Endometrium (tissue), 2 donors: ENCODE data around the gene NUDT14.

Experiments used
- FAIRE-seq: peaks from 2 replicates; lab custom pipeline; 2012; peaks lifted over from hg19 to GRCh38; lab: Jason Lieb, UNC
- donor health status: control.
- donor health status: control.

Gene NUDT14

DNA sequence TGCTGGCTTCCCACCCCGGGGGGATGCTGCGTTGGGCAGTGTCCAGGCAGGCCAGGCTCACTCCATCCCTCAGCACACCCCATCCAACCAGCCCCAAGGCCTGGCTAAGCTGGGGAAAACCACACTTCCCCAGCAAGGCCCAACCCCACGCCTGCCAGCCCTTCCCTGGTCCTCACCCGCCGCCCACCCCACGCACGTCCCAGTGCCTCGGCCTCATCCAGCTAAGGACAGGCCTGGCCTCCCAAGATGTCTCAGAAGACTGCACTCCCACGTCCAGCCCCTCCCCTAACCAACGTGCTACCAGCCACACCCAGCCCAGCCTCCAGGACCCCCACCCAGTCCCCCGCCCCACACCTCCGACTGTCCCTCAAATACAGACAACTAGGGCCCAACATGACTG is 22.3 kb downstream of the NUDT14 start:
- no peak for FAIRE-seq

DNA sequence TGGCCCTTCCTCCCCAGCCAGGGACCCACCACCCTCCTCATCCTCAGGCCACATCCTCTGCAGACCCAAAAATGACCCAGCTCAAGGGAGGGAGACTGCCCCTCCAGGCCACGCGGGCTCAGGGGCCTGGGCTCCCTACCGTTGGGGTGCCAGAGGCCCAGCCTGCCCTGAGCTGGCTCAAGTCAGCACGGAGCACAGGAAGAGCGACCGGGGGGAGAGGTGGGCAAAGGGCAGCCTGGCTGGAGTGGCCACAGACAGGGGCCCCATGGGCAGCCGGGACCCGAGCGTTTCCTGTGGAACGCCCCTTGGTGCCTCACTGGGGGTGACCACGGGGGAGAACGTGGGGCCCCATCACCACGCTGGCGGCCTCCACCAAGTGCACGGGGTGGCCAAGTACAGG is 23.2 kb downstream of the NUDT14 start:
- FAIRE-seq, result no peak

DNA sequence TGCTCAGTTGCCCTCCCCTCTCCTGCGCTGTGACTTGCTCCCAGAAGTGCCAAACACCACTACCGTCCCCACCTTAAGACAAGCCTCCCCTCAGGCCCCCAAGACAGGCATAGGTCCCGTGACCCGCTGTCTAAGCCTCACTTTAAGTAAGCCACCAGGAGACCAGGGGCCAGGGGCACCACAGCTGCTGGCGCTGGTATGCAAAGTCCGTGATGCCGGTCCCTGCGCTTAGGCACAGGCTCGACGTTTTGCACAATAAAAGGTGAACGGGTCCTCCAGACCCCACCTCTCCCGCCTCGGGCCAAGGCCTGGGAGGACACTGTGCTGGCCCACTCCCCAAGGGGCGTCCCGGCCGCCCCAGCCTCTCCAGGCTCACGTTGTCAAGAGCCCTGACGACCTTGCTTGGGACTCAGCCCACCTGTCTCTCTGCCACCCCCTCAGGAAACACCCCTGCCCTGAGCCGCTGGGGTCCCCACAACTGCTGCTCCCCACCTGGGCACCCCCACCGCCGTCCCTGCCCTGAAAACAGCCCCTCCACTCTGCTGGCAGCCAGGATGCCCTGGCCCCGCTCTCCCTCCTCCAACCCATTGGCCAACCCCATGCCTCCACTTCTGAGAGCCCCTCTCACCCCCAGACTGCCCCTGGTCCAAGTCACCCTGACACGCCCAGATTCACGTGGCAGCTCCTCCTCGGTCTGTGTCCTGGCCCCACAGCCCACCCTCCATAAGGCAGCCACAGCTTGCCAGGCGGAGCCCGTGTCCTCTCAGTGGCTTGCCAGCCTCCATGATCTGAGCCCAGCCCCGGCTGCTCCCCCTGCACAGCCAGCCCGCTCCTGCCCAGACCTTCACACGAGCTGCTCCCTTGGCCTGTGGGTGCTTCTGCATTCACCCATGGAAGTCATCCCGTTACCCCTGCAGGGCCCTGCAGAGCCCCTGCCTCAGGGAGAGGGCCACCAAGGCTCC is 24.4 kb downstream of the NUDT14 start:
- no peak for FAIRE-seq

DNA sequence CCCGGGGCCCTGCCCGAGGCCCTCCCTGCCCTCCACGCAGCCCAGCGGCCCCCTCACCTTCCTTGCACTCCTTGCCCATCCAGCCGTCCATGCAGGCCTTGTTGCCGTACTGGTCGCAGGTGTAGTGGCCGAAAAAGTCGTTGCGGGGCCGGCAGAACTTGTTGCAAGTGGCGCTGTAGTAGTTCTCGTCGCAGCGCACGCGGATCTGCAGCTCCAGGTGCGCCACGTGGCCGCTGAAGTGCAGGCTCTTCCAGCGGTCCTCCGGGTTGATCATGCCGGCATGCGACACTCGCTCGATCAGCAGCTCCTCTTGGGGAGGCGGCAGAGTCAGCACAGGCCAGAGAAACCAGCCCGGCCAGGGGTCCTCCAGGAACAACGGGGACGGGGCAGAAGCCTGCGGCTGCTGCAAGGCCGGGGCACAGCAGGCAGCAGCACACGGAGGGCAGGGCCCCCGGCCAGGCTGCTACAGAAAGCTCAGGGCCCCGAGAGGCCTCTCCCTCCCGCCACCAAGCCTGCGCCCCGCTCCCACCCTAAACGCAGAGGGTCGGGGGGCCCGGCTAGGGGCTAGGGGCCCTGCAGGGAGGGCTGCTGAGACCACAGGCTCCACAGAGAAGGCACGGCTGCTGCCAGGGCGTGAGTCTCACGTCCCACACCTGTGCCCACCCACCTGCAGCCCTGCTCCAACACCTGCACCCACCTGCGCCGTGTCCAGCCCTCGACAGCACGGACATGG is 25.3 kb downstream of the NUDT14 start:
- no peak for FAIRE-seq

DNA sequence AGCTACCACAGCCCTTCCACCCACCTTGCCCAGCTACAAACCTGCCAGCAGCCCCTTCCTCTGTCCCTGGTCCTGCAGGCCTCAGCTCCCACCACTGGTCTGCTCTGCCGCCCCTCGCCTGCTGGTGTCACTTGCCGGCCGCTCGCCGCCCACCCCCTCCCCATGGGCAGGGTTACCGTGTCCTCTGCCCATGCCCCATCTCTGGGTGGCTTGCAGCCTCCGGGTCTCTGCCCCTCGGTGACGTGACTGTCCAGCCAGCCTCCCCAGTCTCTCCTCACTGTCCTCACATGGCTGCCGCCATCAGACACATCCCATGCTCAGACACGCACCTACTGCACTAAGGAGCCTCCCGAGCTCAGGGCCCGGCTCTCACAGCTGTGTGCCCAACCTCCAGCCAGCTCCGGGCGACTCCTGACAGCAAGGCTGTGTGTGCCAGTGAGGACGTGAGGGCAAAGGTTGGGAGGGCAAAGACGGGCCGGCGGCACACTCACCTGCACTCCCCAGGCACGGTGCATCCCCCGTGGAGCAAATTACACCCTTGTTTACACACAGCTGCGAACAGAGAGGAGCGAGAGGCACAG is 26.0 kb downstream of the NUDT14 start:
- no peak for FAIRE-seq

DNA sequence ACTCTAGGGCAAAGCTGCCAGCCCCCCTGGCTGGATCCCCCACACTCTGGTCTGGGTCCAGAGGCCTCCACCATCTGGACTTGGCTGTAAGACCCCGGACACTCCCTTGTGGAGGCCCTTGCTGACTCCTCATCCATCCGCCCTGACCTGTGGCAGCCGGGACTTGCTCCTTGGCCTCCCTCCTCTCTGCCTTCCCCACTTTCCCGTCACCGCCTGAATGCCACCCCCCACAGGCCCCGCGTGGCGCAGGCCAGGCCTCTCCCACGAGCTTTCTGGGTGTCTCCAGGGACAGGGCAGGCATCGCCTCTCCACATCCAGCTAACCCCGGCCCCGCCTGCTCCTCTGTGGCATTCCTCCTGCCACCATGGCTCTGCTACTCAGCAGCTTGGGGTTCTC is 26.6 kb downstream of the NUDT14 start:
- FAIRE-seq, result no peak

DNA sequence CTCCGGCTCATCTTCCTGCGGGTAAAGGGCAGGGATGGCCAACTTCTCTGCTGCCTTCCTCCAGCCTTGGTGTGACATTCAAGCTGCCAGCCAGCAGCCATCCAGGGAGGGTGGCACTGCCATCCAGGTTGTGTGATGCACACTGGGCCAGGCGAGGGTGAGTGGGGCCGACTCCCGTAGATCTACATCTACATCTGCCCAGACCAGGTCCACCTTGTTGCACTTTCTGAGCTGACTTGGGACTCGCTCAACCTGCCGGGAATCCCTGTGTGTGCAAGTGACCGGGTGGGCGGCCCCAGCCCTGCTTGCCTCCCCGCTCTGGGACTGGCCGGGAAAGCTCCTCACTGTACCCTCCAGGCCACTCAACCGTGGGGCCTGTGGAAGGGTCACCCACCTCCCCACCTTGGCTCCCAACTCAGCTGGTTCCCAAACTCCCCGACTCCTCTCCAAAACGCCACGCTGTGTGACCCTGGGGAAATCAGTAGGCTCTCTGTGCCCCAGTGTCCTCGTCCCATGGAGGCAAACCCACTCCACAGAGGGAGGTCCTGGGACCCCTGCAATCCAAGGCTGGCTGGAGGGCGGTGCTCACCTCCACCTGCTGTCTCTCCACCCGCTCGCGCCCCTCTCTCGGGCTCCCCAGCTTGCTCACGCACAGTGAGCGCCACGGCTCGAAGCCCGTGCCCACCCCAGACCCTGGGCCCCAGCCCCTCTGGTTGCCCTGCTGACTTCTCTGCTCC is 27.2 kb downstream of the NUDT14 start:
- no peak for FAIRE-seq

DNA sequence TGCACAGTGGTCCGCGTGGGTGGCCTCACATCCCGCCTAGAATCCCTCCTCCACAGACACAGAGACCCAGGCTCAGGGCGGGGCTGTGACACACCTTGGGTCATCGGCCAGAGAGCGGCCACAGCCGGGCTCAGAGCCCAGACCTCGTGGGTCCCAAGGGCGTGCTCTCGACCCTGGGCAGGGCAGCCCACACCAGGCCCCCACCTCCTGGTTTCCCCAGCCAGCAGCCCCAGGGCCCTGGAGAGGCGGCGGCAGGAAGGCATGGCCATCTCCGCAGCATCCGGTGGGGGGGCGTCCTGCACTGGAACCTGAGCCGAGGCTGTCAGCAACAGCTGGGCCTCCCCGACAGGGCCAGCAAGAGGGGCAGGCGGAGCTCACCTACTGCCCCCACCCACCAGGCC is 27.8 kb downstream of the NUDT14 start:
- no peak for FAIRE-seq

DNA sequence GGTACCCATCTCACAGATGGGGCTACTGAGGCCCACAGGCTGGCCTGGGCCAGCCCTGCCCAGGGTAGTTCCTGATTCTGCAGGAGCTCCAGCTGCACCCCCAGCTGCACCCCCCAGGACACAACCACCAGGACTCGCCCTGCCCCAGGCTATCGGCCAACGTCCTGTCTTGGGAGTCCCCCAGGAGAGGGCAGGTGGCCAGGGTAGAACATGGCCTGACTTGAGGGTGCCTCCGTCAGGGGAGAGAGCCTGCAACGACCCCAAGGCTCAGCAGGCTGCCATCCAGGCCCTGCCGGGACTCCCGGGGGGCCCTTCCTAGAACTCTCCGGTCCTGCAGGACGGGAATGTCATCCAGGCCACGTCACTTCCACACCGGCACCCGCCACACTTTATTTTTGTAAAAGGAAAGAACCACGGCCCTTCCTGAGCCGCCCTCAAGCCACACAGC is 28.3 kb downstream of the NUDT14 start:
- no peak for FAIRE-seq

DNA sequence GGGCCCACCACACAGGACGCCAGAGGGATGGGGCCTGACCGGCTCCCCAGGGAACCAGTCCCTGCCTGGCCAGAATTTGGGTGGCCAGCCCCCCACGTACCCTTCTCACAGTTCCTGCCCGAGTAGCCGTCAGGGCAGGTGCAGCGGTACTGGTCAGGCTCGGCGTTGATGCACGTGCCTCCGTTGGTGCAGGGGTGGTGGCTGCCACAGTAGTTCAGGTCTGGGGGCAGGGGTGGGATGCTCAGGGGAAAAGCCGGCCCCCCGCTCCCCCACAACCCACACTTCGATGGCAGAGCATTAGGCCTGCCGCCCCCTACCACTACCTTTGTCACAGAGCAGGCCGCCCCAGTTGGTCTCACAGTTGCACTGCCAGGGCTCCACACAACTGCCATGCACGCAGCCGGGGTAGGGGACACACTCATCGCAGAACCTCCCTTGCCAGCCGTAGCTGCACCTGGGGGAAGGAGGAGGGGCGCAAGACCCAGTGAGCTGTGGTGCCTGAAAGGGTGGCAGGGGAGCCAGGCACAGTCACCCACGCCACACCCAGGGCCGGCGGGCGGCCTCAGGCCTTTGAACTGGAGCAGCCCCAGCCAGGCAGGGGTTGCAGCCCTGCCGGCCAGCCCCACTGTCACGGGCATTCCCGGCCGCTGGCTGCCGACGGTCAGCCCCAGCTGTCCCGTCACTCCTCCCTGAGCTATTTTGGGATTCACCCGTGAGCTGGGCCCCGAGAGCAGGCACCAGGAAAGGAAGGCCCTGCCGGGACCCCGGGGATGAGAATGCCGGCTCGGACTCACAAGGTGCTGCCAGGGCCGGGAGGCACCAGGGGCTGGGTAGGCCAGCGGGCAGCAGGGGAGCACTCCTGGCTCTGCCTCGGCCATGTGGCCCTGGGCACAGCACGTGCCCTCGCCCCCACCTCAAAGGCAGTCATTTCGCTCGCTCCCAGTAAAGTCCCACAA is 29.0 kb downstream of the NUDT14 start:
- FAIRE-seq, result no peak

DNA sequence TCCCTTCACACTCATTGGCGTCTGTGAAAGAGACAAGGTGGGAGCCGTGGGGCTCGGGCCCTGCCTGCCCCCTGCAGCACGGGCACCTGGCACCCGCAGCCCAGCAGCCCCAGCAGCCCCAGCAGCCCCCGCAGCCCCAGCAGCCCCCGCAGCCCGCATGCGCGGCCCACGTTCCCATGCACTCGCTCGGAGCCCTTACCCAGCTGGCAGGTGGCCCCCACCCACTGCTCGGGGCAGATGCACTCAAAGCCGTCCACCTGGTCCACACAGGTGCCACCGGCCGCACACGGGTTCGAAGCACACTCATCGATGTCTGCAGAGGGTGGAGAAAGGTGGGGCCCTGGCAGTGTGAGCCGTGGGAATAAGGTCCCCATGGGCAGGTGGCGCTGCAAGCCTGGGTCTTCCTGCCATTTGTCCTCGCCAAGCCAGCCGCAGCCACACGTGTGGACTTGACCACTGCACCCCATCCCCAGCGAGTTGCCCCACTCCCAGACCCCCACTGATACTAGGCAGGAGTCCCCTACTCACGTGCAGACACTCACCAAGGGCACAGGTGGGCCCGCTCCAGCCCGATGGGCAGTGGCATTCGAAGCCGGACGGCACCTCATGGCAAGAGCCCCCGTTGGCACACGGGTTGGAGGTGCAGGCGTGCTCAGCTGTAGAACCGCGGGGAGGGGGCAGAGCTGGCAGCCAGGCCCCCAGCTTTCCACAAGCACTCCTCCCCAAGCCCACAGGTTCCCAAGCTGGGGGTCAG is 29.9 kb downstream of the NUDT14 start:
- no peak for FAIRE-seq

DNA sequence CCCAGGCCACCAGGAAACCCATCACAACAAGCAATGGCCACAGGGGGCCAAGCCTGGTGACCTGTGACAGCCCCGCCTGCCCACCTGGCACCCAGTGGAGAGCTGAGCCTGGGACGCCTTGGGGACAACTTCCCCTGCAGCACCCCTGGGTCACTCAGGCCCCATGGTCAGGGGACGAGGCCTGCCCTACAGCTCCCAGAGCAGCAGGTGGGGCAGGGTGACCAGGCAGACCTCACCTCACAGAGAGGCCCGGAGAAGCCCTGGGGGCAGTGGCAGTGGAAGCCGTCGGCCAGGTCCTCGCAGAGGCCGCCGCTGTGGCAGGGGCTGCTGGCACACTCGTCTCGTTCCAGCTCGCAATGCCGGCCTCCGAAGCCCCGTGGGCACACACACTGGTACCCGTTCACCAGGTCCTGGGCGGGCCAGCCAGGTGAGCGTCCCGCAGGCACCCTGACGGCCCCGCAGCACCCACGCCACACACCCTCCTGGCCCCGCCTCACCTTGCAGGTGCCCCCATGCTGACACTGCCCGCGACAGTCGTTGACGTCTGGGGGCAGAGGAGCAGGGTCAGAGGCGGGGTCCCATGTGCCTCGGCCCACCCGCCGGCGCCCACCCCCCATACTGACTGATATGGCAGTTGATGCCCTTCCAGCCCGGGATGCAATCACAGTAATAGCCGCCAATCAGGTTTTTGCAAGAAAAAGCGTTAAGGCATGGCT is 30.6 kb downstream of the NUDT14 start:
- FAIRE-seq, result no peak

DNA sequence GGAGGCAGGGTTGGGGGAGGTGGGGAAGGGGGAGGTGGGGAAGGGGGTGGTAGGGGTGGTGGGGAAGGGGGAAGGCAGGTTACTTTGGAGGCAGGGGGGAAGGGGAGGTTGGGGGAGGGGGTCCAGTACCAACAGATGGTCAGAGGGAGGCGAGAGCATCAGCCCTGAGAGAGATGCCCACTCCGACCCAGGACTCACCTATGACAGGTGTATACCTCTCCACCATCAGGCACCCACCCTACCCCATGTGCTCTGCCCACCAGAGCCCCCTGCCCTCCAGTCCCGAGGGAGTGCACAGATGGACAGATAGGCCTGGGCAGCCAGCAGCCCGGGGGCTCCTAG is 31.1 kb downstream of the NUDT14 start:
- FAIRE-seq, result no peak

DNA sequence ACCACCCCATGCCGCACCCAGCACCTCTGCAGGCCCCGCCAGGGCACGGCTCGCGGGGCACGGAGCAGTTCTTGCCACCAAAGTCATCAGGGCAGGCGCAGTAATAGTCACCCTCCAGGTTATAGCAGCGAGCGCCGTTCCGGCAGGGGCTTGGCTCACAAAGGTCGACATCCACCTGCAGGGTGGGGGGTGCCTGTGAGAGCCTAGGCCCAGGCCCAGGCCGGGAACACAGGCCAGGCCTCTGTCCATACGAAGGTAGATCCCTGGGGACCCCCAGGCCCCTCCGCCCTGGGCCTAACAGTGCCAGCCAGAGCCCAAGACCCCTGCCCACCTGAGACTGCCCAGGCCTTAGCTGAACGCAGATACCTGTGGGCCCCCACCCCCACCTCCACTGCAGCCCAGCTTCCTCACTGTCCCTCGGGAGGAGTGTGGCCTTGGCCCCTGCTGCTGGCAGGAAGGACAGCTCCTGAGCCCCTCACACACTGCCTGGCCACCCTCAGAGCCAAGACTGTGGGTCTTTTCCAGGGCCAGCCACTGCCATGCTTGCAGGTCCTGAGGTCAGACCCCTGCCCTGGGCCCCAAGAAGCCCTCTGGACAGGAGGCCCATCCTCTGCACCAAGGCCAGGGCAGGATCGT is 31.8 kb downstream of the NUDT14 start:
- FAIRE-seq, result no peak

DNA sequence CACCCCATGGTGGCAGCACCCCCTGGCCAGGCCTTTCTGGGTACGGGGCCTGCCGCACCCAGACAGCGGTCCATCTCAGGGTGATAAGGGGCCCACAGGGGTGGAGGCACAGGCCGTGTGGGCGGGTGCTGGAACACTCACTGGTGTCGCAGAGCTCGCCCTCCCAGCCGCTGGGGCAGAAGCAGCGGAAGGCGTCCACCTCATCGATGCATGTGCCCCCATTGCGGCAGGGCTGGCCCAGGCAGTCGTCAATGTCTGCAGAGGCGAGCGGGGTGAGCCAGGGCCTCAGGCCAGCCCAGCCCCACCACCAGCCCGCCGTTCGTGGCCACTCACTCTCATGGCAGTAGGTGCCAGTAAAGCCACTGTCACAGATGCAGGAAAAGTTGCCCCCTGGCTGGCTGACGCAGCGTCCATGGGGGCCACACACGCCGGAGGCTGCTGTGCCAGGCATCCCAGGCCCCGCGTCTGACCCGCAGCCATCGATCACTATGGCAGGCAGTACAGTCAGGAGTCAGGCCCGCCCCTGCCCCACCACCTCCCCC is 32.4 kb downstream of the NUDT14 start:
- FAIRE-seq, result no peak

DNA sequence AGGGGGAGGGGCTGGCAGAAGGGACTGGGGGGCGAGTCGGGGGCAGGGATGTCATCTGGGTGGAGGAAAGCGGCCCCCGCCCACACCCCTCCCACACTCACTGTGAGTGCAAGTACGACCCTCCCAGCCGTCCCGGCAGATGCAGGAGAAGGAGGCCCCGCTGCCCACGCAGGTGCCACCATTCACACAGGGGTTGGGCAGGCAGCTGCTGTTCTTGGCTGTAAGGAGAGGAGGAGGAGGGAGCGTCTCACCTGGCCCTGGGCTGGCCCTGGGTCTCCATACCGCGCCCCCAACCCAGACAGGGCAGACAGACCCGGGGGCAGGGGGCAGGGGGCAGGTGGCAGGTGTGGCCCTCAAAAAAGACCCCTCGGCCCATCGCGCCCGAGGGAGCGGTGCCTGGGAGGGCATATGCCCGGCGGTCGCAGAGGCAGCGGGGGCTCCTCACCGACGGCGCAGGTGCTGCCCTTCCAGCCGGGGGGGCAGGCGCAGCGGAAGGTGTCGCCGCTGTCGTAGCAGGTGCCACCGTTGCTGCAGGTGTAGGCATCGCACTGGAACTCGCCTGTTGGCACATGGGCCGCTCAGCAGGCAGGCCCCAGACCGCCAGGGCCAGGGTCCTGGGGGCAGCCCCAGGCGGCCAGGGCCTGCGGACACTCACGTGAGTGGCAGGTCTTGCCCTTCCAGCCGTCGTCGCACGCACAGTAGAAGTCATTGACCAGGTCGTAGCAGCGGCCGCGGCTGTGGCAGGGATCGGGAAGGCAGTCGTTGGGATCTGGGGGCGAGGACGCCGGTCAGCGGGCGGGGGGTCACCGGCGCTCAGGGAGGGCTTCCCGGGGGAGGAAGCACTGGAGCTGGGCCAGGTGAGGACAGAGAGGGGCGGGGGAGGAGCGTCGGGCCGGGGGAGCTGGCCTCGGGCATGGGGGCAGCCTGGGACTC is 33.2 kb downstream of the NUDT14 start:
- FAIRE-seq, result no peak

DNA sequence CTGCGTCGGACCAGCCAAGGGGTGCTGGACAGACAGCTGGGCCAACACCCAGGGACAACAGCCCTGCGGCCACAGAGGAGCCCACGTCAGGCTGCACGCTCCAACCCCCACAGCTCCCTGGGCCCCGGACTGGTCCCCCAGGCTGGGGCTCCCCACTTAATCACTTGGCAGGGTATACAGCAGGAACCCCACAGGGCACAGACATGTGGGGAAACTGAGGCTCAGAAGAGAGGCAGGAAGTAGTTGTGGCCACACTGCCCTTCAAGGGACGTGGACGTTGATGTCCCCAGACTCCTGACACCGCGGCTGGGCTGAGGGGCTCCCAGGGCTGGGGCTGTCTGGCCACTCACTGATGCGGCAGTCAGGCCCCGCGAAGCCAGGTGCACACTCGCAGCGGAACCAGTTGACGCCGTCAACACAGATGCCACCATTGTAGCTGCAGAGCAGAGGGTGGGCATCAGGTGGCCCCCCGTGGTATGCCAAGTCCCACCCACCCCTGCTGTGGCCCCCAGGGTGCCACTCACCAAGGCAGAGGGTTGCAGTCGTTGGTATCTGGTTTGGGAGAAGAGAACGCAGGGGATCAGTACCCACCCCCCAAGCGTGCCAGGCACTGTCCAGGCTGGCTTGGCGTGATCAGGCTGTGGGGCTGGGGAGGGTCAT is 34.0 kb downstream of the NUDT14 start:
- FAIRE-seq, result no peak
